Fibroblast of lung (primary cell): ENCODE measurements around the gene ZBTB32. TPM values are rescaled to one million over a fixed set of nuclear protein-coding genes. Genes with fewer than 3 reads are reported as not detected.

Source experiments
- DNase-seq, 2 donors: peaks; one replicate each; pipeline versions ENCODE4 v3.0.0 to v3.0.0-alpha.2; 2010; ENCODE audit warnings: low read depth in 2 of 2
- H2AFZ ChIP-seq: 2 replicates; pipeline ENCODE4 v1.5.1; 2012; ENCODE audit warnings: low read length, control low read depth, inconsistent platforms
- H3K27ac ChIP-seq: 2 replicates; pipeline ENCODE4 v1.5.1; 2011; ENCODE audit warnings: low read length, control low read depth; ENCODE audit not compliant: insufficient read depth
- H3K27me3 ChIP-seq: 2 replicates; pipeline ENCODE4 v1.5.1; 2011; ENCODE audit warnings: mild to moderate bottlenecking, low read length; ENCODE audit not compliant: control insufficient read depth, insufficient read depth
- H3K36me3 ChIP-seq: 2 replicates; pipeline ENCODE4 v1.5.1; 2011; ENCODE audit warnings: low read length; ENCODE audit not compliant: control insufficient read depth, insufficient read depth
- H3K4me1 ChIP-seq: 2 replicates; pipeline ENCODE4 v1.5.1; 2011; ENCODE audit warnings: low read length; ENCODE audit not compliant: control insufficient read depth, insufficient read depth; ENCODE audit errors: extremely low read depth
- H3K4me2 ChIP-seq: 2 replicates; pipeline ENCODE4 v1.5.1; 2011; ENCODE audit warnings: low read length, control low read depth; ENCODE audit not compliant: insufficient read depth; ENCODE audit errors: extremely low read depth
- H3K4me3 ChIP-seq, 4 experiments: fragments of 200-600 bp in 1 of 4; sonication (generic) in 1 of 4; replicated peaks in 1 of 4; 2 replicates each; pipeline ENCODE4 v1.5.1; 2011 to 2016; ENCODE audit warnings: low read length in 4 of 4, low read depth in 3 of 4, mild to moderate bottlenecking in 3 of 4, control low read depth in 2 of 4, inconsistent platforms in 1 of 4, mixed read lengths in 1 of 4; ENCODE audit not compliant: insufficient read depth in 1 of 4; ENCODE audit errors: control extremely low read depth in 1 of 4
- H3K79me2 ChIP-seq: 2 replicates; pipeline ENCODE4 v1.5.1; 2012; ENCODE audit warnings: mild to moderate bottlenecking, low read length, inconsistent platforms; ENCODE audit not compliant: control insufficient read depth, insufficient read depth
- H3K9ac ChIP-seq: 2 replicates; pipeline ENCODE4 v1.5.1; 2011; ENCODE audit warnings: mild to moderate bottlenecking, low read length, control low read depth; ENCODE audit not compliant: insufficient read depth
- H3K9me3 ChIP-seq: 2 replicates; pipeline ENCODE4 v1.5.1; 2012; ENCODE audit warnings: low read depth, low read length; ENCODE audit not compliant: control insufficient read depth, insufficient read depth
- H4K20me1 ChIP-seq: 2 replicates; pipeline ENCODE4 v1.5.1; 2011; ENCODE audit warnings: low read length; ENCODE audit not compliant: control insufficient read depth, insufficient read depth; ENCODE audit errors: extremely low read depth
- EZH2 ChIP-seq: IDR thresholded peaks from 2 replicates; pipeline ENCODE4 v1.5.1; 2012; ENCODE audit warnings: low read length, control low read depth, mild to moderate bottlenecking; ENCODE audit errors: missing control alignments
- polyA plus RNA-seq, 2 donors: library from polyadenylated mRNA; depleted of rRNA in 1 of 2; stranded (reverse) in 1 of 2; unstranded in 1 of 2; fragments of >200 nt; gene quantifications; 2 replicates each; pipeline ENCODE4 v1.2.1, GENCODE V29; 2011 to 2012; ENCODE audit warnings: missing spikeins in 1 of 2
- total RNA-seq: library from RNA; depleted of rRNA; stranded (reverse); fragments of >200 nt; gene quantifications from 2 replicates; pipeline ENCODE4 v1.2.1, GENCODE V29; 2014
- TF ChIP-seq, protein P1 (sequence below), 2 donors: IDR thresholded peaks in 1 of 2; conservative IDR thresholded peaks in 1 of 2; 1 replicate in 1 of 2; 2 replicates in 1 of 2; pipeline ENCODE4 v1.5.1; 2011 to 2012; ENCODE audit warnings: low read length in 2 of 2, control low read depth in 1 of 2, inconsistent platforms in 1 of 2, low read depth in 1 of 2, mild to moderate bottlenecking in 1 of 2

ZBTB32 gene
- total and polyA plus RNA-seq, 2 donors (not counting 1 experiment from before 2014, with no cell fraction given) = not detected

- no peak overlapping the region for H3K4me2 ChIP-seq
- H2AFZ ChIP-seq = no peak overlapping the region
- no peak overlapping the region for H3K4me3 ChIP-seq
- H3K79me2 ChIP-seq = no peaks in the 10 kb centered on the region
- H3K9ac ChIP-seq = no peak overlapping the region
- no peaks in the 10 kb centered on the region for H3K27me3 ChIP-seq
- DNase-seq = no peak
- H3K9me3 ChIP-seq = no peaks in the 10 kb centered on the region
- TF ChIP-seq EZH2 = no peak
- TF ChIP-seq, protein P1, sequence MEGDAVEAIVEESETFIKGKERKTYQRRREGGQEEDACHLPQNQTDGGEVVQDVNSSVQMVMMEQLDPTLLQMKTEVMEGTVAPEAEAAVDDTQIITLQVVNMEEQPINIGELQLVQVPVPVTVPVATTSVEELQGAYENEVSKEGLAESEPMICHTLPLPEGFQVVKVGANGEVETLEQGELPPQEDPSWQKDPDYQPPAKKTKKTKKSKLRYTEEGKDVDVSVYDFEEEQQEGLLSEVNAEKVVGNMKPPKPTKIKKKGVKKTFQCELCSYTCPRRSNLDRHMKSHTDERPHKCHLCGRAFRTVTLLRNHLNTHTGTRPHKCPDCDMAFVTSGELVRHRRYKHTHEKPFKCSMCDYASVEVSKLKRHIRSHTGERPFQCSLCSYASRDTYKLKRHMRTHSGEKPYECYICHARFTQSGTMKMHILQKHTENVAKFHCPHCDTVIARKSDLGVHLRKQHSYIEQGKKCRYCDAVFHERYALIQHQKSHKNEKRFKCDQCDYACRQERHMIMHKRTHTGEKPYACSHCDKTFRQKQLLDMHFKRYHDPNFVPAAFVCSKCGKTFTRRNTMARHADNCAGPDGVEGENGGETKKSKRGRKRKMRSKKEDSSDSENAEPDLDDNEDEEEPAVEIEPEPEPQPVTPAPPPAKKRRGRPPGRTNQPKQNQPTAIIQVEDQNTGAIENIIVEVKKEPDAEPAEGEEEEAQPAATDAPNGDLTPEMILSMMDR (conservative IDR thresholded peaks at IDR 0.05 in 1 of 2, IDR thresholded peaks at IDR 0.05 in 1 of 2; ENCODE audit: low read depth in 1 of 2, low read length in 2 of 2) = no peak
- H3K36me3 ChIP-seq = no peaks in the 10 kb centered on the region
- no peak overlapping the region for H3K27ac ChIP-seq
- no peaks in the 10 kb centered on the region for H4K20me1 ChIP-seq
- no peaks in the 10 kb centered on the region for H3K4me1 ChIP-seq
Observed at GRCh38 chr19:35703343-35703742, 1.0 kb upstream of the ZBTB32 start.

DNA sequence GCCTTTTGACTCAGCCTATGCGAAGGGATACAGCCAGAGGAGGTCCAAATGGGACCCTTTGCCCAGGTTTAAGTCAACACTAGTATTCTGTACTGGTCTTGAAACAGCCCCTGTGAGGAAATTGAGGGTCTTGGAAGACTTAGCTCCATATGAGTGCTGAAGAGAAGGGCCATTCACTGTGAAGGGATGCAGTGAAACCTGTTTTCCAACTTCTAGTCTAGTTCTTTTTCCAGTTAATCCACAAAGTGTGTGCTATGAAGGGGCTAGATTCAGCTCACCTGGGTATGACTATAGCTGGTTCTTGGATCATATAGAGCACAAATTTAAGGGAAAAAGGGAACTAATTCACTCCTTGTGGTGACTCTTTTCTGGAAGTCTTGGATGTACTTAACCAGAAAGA lies 4.0 kb downstream of the ZBTB32 start:
- H3K27me3 ChIP-seq = peaks cover 2% of the 10 kb centered on the region
- no peaks in the 10 kb centered on the region for H3K9me3 ChIP-seq
- no peaks in the 10 kb centered on the region for H3K36me3 ChIP-seq
- no peak for DNase-seq
- no peaks in the 10 kb centered on the region for H3K79me2 ChIP-seq
- H2AFZ ChIP-seq = no peak overlapping the region
- no peak overlapping the region for H3K4me3 ChIP-seq
- no peak overlapping the region for H3K27ac ChIP-seq
- no peaks in the 10 kb centered on the region for H4K20me1 ChIP-seq
- no peak overlapping the region for H3K4me2 ChIP-seq
- H3K9ac ChIP-seq = no peak overlapping the region
- no peak for TF ChIP-seq EZH2
- TF ChIP-seq, protein P1 (conservative IDR thresholded peaks at IDR 0.05 in 1 of 2, IDR thresholded peaks at IDR 0.05 in 1 of 2; ENCODE audit: low read depth in 1 of 2, low read length in 2 of 2) = no peak
- no peaks in the 10 kb centered on the region for H3K4me1 ChIP-seq

DNA sequence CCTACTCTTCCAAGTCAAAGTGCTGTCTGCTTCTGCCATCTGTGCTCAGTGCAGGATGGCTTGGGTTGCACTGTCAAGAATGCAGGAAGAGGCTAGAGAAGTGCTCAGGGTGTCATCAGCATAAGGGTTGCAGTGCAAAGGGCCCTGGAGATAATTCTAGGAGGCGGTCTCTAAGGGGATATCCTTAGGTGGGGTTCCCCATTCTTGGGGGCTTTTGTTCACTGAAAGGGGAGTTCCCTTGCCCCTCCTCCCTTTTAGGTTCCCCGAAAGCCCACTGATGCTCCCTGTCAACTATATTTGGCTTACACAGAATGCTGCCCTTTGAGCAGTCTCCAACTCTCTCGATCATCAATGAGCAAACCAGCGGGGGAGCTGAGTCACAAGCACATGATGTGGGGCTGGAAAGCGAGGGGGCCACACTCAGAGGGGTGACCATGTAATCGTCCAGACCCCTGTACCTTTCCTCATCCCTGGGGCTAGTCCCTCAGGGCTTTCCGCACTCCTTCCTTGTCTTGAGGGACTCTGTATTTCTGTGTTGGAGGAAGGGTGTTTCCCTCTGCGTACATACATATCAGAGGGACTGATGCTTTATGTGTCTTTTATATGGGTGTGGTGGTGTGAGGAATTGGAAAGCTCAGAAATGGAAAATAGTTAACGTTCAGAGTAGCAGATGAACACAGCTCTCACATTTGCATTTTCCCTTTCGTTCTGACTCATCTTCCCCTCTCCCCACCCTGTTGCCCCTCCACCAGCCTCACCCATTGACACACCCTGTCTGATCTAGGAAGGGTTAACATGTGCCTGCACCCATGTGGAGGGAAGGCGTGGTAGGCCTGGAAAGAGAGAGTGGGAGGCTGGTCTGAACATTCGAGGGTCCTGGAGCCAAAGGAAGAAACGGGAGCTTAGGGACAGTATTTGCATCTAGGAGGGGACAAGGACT lies 6.7 kb downstream of the ZBTB32 start:
- no peak for DNase-seq
- H3K79me2 ChIP-seq = no peaks in the 10 kb centered on the region
- peaks cover 2% of the 10 kb centered on the region for H3K27me3 ChIP-seq
- H3K4me3 ChIP-seq = no peak overlapping the region
- TF ChIP-seq, protein P1 (conservative IDR thresholded peaks at IDR 0.05 in 1 of 2, IDR thresholded peaks at IDR 0.05 in 1 of 2; ENCODE audit: low read depth in 1 of 2, low read length in 2 of 2) = no peak
- no peak for TF ChIP-seq EZH2
- no peak overlapping the region for H2AFZ ChIP-seq
- H4K20me1 ChIP-seq = no peaks in the 10 kb centered on the region
- H3K4me2 ChIP-seq = no peak overlapping the region
- H3K4me1 ChIP-seq = peaks cover 1% of the 10 kb centered on the region
- no peaks in the 10 kb centered on the region for H3K9me3 ChIP-seq
- H3K36me3 ChIP-seq = no peaks in the 10 kb centered on the region
- no peak overlapping the region for H3K9ac ChIP-seq
- H3K27ac ChIP-seq = no peak overlapping the region
